K562 (cell line): ENCODE measurements around the gene UBE2O. TPM values are rescaled to one million over a fixed set of nuclear protein-coding genes. Genes with fewer than 3 reads are reported as not detected.
A peak's percentile ranks its signal among the peaks of the same experiment; 100 is the strongest.

Source experiments
- ARID4B ChIP-seq: sonication (generic); formaldehyde crosslinking; IDR thresholded peaks from 2 replicates; pipeline ENCODE4 v1.8.0; 2022; ENCODE audit warnings: mild to moderate bottlenecking, missing genetic modification reagents
- CAMTA2 ChIP-seq: fragments of 250-450 bp; sonication (Bioruptor Pico); conservative IDR thresholded peaks from 2 replicates; pipeline ENCODE4 v1.5.1; 2022
- EGR1 ChIP-seq: fragments of 450-650 bp; conservative IDR thresholded peaks from 2 replicates; pipeline ENCODE4 v1.6.1; 2017; ENCODE audit warnings: mild to moderate bottlenecking
- FOXA3 ChIP-seq, 2 experiments: fragments of 450-650 bp in 1 of 2; sonication (generic) in 1 of 2; formaldehyde crosslinking; IDR thresholded peaks in 1 of 2; conservative IDR thresholded peaks in 1 of 2; 2 replicates each; pipeline versions ENCODE4 v1.4.0 to v1.8.0; 2020 to 2022; ENCODE audit warnings: mild to moderate bottlenecking in 2 of 2, missing genetic modification reagents in 1 of 2
- GATAD2B ChIP-seq: fragments of 450-650 bp; IDR thresholded peaks from 2 replicates; pipeline ENCODE4 v1.6.1; 2017; ENCODE audit warnings: mild to moderate bottlenecking, borderline replicate concordance
- HNRNPL ChIP-seq: fragments of 200-400 bp; formaldehyde crosslinking; IDR thresholded peaks from 2 replicates; pipeline ENCODE4 v1.6.1; 2017; ENCODE audit warnings: low read depth, mild to moderate bottlenecking, low read length
- NCOA6 ChIP-seq: fragments of 450-650 bp; IDR thresholded peaks from 2 replicates; pipeline ENCODE4 v1.6.1; 2017; ENCODE audit warnings: mild to moderate bottlenecking
- PTRF ChIP-seq: fragments of 450-650 bp; IDR thresholded peaks from 2 replicates; pipeline ENCODE4 v1.6.1; 2016; ENCODE audit warnings: mild to moderate bottlenecking, missing genetic modification characterization, missing compliant biosample characterization
- RB1 ChIP-seq: fragments of 450-650 bp; IDR thresholded peaks from 2 replicates; pipeline ENCODE4 v1.6.1; 2017; ENCODE audit warnings: low read depth, mild to moderate bottlenecking
- RBM14 ChIP-seq: fragments of 200-400 bp; formaldehyde crosslinking; IDR thresholded peaks from 2 replicates; pipeline ENCODE4 v1.6.1; 2018; ENCODE audit warnings: low read depth, mild to moderate bottlenecking, low read length, moderate library complexity, borderline replicate concordance; ENCODE audit not compliant: insufficient read depth
- RUNX1 ChIP-seq: sonication (generic); IDR thresholded peaks from 2 replicates; pipeline ENCODE4 v1.6.1; 2016; ENCODE audit warnings: antibody characterized with exemption, low read depth
- SIN3A ChIP-seq, 2 experiments: fragments of 150-350 bp in 1 of 2; IDR thresholded peaks; 2 replicates each; pipeline ENCODE4 v1.6.1; 2011 to 2016; ENCODE audit warnings: borderline replicate concordance in 2 of 2, low read depth in 2 of 2, low read length in 2 of 2, mild to moderate bottlenecking in 2 of 2, moderate library complexity in 2 of 2; ENCODE audit not compliant: control insufficient read depth in 1 of 2
- YY1 ChIP-seq, 3 experiments: IDR thresholded peaks; 2 replicates each; pipeline ENCODE4 v1.6.1; 2011; ENCODE audit warnings: low read length in 2 of 3, mild to moderate bottlenecking in 2 of 3, moderate library complexity in 2 of 3, borderline replicate concordance in 1 of 3, control low read depth in 1 of 3, low read depth in 1 of 3; ENCODE audit not compliant: insufficient read depth in 3 of 3, insufficient replicate concordance in 2 of 3, control insufficient read depth in 1 of 3, insufficient read length in 1 of 3; ENCODE audit errors: extremely low read depth in 1 of 3
- ZNF431 ChIP-seq: sonication (generic); formaldehyde crosslinking; IDR thresholded peaks from 2 replicates; pipeline ENCODE4 v1.8.0; 2022; ENCODE audit warnings: mild to moderate bottlenecking, missing genetic modification reagents
- ZNF695 ChIP-seq: fragments of 450-650 bp; formaldehyde crosslinking; IDR thresholded peaks from 2 replicates; pipeline ENCODE4 v1.4.0; 2020; ENCODE audit warnings: mild to moderate bottlenecking, moderate library complexity
- ZNF717 ChIP-seq: fragments of 250-450 bp; sonication (Bioruptor Pico); IDR thresholded peaks from 2 replicates; pipeline ENCODE4 v1.5.0; 2021
- polyA plus RNA-seq, 8 experiments: library from polyadenylated mRNA; depleted of rRNA in 4 of 8; stranded (reverse) in 5 of 8; unstranded in 3 of 8; fragments of >200 nt; fragmentation: Nextera tagmentation in 2 of 8; fragmentation: Illumina TruSeq in 1 of 8; extraction: Ambion mirVana in 2 of 8; extraction: Trizol in 1 of 8; gene quantifications; 2 replicates each; pipeline versions ENCODE4 v1.2.1 to v1.2.3, GENCODE V29; 2011 to 2014; ENCODE audit warnings: inconsistent platforms in 1 of 8, missing spikeins in 1 of 8
- total RNA-seq, 7 experiments: library from RNA; depleted of rRNA in 6 of 7; stranded (reverse); fragments of >200 nt in 6 of 7; fragmentation: Illumina TruSeq in 2 of 7; extraction: Trizol in 2 of 7; gene quantifications; 2 replicates each; pipeline versions ENCODE4 v1.2.1 to v1.2.3, GENCODE V29; 2011 to 2021; ENCODE audit warnings: low replicate concordance in 1 of 7
- TF ChIP-seq, protein P1 (sequence below), 3 experiments: fragments of 200-800 bp in 1 of 3; fragments of 250-450 bp in 1 of 3; fragments of 450-650 bp in 1 of 3; sonication (Bioruptor Pico) in 1 of 3; sonication (Bioruptor generic) in 1 of 3; formaldehyde crosslinking in 1 of 3; IDR thresholded peaks; 2 replicates each; pipeline versions ENCODE4 v1.6.1 to v1.8.0; 2016 to 2022; ENCODE audit warnings: mild to moderate bottlenecking in 2 of 3, missing genetic modification characterization in 2 of 3, missing compliant biosample characterization in 1 of 3, moderate library complexity in 1 of 3

The UBE2O gene
- total and polyA plus RNA-seq, 9 of the 15 experiments (the other 6 are each of a cell fraction or from before 2014, with no cell fraction given), result 1.6 to 39.7 (median 13.3) TPM

DNA sequence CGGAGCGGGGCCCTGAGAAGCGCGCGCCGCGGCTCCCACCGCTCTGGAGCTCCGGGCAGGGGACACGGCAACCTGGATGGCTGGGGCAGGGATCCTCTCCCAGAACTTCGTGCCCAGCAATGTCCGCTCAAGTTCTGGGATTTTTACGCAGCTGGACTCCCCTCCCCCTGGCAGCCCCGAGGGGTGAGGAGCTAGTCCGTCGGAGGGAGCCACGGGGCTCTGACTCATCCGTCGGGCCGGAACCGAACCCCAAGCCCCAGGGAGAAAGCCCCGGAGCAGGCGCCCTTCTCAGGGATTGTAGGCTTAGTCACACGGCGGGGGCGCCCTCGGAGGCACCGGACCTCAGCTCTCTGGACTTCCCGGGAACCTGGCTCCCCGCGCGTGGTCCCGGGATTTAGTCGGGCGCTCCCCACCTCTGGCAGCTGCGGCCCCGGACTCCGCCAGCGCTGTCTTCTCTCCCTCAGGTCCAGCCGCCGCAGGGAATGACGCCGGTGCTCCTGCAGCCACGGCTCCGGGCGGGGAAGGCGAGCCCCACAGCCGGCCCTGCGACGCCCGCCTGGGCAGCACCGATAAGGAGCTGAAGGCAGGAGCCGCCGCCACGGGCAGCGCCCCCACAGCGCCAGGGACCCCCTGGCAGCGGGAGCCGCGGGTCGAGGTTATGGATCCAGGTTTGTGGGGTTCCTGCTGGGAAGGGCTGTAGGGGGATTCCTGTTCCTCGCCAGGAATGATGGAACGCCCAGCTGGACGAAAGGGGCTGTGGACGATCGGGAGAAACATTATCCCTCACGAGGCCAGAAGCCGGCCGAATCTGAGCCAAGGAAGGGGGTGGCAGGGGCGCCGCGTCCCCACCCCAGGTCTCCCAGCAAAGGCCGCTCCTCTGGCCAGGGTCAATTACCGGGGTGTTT, 67.7 kb downstream of the UBE2O start (continued):
- TF ChIP-seq RBM14 (no peak), YY1 (IDR thresholded peaks at IDR 0.05; ENCODE audit: borderline replicate concordance in 1 of 3, control insufficient read depth in 1 of 3, extremely low read depth in 1 of 3, insufficient read depth in 3 of 3, insufficient read length in 1 of 3, insufficient replicate concordance in 2 of 3, low read depth in 1 of 3, low read length in 2 of 3) (peak in 1 of 3 experiments; percentile 40), EGR1 (peak; percentile 51), RUNX1 (peak; percentile 59; the same call in 1 of the 2 replicates), RB1 (peak; percentile 10; the same call in 1 of the 2 replicates), ZNF717 (CRISPR knock-in tag) (no peak), CAMTA2 (CRISPR knock-in tag) (no peak), ZNF431 (0 out of 2 replicates have a peak, but pooled peaks have one; percentile 8), HNRNPL (peak; percentile 54; the same call in 1 of the 2 replicates), PTRF (tag) (no peak), NCOA6 (peak; percentile 46; the same call in 1 of the 2 replicates), FOXA3 (CRISPR knock-in tag; conservative IDR thresholded peaks at IDR 0.05 in 1 of 2, IDR thresholded peaks at IDR 0.05 in 1 of 2) (0 out of 4 replicates have a peak, but pooled peaks of 1 of the 2 experiments have one; percentile 25), ZNF695 (CRISPR knock-in tag) (no peak), GATAD2B (peak; percentile 68; the same call in 1 of the 2 replicates), SIN3A (IDR thresholded peaks at IDR 0.05; ENCODE audit: borderline replicate concordance in 2 of 2, control insufficient read depth in 1 of 2, low read depth in 2 of 2, low read length in 2 of 2) (peak in 1 of 2 experiments; percentile 9; a peak in 1 of 4 replicates), ARID4B (CRISPR knock-in tag) (peak; percentile 52; the same call in 1 of the 2 replicates)
- TF ChIP-seq, protein P1, sequence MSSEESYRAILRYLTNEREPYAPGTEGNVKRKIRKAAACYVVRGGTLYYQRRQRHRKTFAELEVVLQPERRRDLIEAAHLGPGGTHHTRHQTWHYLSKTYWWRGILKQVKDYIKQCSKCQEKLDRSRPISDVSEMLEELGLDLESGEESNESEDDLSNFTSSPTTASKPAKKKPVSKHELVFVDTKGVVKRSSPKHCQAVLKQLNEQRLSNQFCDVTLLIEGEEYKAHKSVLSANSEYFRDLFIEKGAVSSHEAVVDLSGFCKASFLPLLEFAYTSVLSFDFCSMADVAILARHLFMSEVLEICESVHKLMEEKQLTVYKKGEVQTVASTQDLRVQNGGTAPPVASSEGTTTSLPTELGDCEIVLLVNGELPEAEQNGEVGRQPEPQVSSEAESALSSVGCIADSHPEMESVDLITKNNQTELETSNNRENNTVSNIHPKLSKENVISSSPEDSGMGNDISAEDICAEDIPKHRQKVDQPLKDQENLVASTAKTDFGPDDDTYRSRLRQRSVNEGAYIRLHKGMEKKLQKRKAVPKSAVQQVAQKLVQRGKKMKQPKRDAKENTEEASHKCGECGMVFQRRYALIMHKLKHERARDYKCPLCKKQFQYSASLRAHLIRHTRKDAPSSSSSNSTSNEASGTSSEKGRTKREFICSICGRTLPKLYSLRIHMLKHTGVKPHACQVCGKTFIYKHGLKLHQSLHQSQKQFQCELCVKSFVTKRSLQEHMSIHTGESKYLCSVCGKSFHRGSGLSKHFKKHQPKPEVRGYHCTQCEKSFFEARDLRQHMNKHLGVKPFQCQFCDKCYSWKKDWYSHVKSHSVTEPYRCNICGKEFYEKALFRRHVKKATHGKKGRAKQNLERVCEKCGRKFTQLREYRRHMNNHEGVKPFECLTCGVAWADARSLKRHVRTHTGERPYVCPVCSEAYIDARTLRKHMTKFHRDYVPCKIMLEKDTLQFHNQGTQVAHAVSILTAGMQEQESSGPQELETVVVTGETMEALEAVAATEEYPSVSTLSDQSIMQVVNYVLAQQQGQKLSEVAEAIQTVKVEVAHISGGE (CRISPR knock-in tag; IDR thresholded peaks at IDR 0.05), result 0 out of 6 replicates have a peak, but pooled peaks of 1 of the 3 experiments have one; percentile 0
